ENCODE results near the gene SCN2B.

Gene SCN2B

GRCh38 chr11:118133816-118134215 is 42.6 kb downstream of the SCN2B start:
- in situ Hi-C loops (cut with HindIII; ENCODE audit: low sequenced_read_pairs) = no loop called here
- TF ChIP-seq CTCF (IDR thresholded peaks at IDR 0.05; ENCODE audit: low read depth, low read length, missing control alignments) = no peak
- no peak for DNase-seq (ENCODE audit: low read depth)
- no peak overlapping the region for H3K4me3 ChIP-seq (ENCODE audit: low read depth, low read length)

- in situ Hi-C loops (cut with HindIII; ENCODE audit: low sequenced_read_pairs) = no loop called here
- TF ChIP-seq CTCF (IDR thresholded peaks at IDR 0.05; ENCODE audit: low read depth, low read length, missing control alignments) = no peak
- H3K4me3 ChIP-seq (ENCODE audit: low read depth, low read length) = no peak overlapping the region
- DNase-seq (ENCODE audit: low read depth) = no peak
Measured at GRCh38 chr11:118132385-118133151, 43.9 kb downstream of the SCN2B start.

DNA sequence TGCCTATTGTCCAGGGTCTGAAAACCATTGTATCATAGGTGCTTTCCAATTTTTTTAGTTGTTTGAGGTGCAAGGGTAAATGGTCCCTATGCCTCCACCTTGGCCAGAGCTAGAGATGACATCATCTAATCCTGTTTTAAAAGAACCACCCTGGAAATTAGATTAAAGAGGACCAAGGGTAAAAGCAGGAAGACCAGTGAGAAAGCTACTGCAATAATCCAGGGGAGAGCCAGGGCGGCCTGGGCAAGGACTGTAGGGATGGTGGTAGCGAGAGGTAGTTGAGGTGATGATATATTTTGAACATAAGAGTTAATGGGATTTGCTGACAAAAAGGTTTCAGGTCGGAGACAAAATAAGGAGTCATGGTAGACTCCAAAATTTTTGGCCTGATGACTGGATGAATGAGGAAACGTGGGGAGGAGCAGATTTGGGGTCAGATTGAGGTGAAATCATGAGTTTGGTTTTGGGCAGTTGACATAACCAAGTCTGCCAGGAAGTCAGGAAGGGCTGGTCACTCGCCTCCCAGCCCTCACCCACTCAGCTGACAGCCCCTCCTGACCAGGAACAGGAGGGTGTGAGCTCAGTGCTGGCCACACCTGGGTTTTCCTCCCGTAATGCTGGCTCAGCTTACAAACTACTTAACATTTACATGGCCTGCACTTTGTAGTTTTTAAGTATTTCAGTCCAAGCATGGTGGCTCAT is 46.8 kb downstream of the SCN2B start:
- no peak for DNase-seq (ENCODE audit: low read depth)
- no peak overlapping the region for H3K4me3 ChIP-seq (ENCODE audit: low read depth, low read length)
- no peak for TF ChIP-seq CTCF (IDR thresholded peaks at IDR 0.05; ENCODE audit: low read depth, low read length, missing control alignments)
- in situ Hi-C loops (cut with HindIII; ENCODE audit: low sequenced_read_pairs) = no loop called here

DNA sequence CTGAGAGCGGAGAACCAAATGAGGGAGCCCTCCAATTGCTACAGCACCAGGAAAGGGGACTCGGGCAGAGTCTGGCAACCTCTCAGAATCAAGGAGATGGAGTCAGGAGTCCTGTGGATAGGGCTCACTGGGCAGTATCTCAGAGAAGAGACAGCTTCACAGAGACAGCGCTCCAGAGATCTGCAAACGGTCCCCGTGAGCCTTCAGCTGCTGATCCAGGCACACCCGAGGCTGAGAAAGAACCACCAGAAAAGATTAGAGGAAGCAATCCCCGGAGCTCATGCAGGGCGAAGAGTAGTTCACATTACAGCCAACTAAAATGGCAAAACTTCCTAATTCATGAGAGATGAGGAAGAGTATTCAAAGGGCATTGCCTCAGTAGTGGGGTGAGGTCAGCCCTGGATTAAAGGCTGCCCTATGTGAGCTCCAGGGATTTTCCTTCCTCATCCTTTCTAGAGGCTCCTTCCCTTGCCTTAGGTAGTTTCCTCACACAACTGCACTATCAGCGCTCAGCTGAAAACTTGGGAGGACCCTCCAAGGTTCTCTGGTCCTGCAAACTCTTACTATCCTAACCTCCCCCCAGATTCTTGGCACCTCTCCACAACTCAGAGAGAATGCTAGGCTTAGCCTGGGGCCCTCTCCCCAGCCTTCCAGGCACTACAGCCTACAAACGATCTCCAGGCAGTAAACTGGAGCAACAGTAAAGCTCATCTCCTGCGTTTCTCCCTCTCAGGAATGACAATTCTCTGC is 47.5 kb downstream of the SCN2B start:
- in situ Hi-C loops (cut with HindIII; ENCODE audit: low sequenced_read_pairs) = no loop called here
- H3K4me3 ChIP-seq (ENCODE audit: low read depth, low read length) = no peak overlapping the region
- no peak for TF ChIP-seq CTCF (IDR thresholded peaks at IDR 0.05; ENCODE audit: low read depth, low read length, missing control alignments)
- DNase-seq (ENCODE audit: low read depth) = no peak

DNA sequence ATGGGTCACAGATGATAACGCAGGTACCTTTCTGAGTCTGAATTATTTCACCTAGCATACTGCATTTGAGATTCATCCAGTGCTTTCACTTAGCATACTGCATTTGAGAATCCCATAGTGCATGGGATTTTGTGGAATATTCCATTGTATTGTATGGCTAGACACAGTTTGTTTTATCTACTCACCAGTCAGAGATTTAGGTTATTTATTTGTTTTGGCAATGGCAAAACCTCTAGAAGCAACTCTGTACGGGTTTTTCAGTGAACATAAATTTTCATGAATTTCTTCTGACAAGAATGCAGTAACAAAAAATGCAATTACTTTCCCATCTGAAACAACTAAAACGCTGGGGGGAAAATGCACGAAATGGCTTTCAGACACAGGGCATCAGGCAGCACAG is 48.1 kb downstream of the SCN2B start:
- no peak for DNase-seq (ENCODE audit: low read depth)
- in situ Hi-C loops (cut with HindIII; ENCODE audit: low sequenced_read_pairs) = no loop called here
- TF ChIP-seq CTCF (IDR thresholded peaks at IDR 0.05; ENCODE audit: low read depth, low read length, missing control alignments) = no peak
- no peak overlapping the region for H3K4me3 ChIP-seq (ENCODE audit: low read depth, low read length)

DNA sequence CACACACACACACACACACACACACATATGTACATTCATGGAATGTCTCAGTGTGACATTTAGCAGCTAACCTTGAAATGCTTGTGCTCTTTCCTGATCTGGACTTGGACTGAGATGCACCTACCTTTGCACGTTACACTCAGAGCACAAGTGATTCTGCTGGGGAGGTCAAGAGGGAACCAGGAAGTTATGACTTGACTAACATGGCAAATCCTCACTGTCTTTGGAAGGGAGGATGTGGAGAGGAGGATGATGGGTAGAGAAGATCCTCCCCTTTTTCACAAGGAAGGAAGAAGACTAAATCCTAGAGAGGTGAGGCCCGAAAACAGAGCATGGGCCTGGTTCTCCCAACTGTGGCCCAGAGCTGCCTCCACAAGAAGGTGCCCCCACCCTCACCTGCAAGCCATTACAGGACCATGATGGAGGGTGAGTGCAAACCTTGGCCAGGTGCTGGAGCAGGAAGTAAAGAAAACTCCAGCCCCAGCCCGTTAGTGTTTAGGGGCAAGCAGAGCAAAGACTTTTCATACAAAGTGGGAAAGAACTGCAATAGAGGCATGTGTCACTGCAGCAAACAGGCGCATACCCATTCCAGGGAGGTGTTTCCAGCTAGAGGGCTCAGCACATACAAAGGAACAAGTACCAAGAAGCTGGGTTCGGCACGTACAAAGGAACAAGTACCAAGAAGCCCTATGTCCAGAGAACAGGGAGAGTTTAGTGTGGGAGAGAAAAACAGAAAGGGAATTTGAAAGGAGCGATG is 50.2 kb downstream of the SCN2B start:
- no peak for DNase-seq (ENCODE audit: low read depth)
- no peak for TF ChIP-seq CTCF (IDR thresholded peaks at IDR 0.05; ENCODE audit: low read depth, low read length, missing control alignments)
- H3K4me3 ChIP-seq (ENCODE audit: low read depth, low read length) = no peak overlapping the region
- in situ Hi-C loops (cut with HindIII; ENCODE audit: low sequenced_read_pairs) = no loop called here

Measured in astrocyte of the cerebellum (primary cell).